ENCODE results near the gene SPOCK1.

GRCh38 chr5:137055271-137055872 is 443.8 kb downstream of the SPOCK1 start:
- TF ChIP-seq CREB1 (IDR thresholded peaks at IDR 0.05) (no peak), CREB1 (CRISPR knock-in tag; IDR thresholded peaks at IDR 0.05) (no peak), FOXC1 (CRISPR knock-in tag; IDR thresholded peaks at IDR 0.05; ENCODE audit: borderline replicate concordance) (no peak)
